Spinal cord (tissue), 10 donors: ENCODE results near the gene SMAD7. TPM values are rescaled to one million over a fixed set of nuclear protein-coding genes. Genes with fewer than 3 reads are reported as not detected.

Experiments
- DNase-seq, 6 donors: peaks; one replicate each; pipeline versions ENCODE4 v3.0.0 to v3.0.0-alpha.2; 2013 to 2015; ENCODE audit warnings: low spot score in 6 of 6, low read depth in 4 of 6
- H3K27ac ChIP-seq: one replicate; pipeline ENCODE4 v1.5.1; 2013; ENCODE audit warnings: low read depth, low read length, control low read depth
- H3K27me3 ChIP-seq: one replicate; pipeline ENCODE4 v1.6.1; 2013; ENCODE audit warnings: low read length; ENCODE audit not compliant: control insufficient read depth, insufficient read depth
- H3K36me3 ChIP-seq: one replicate; pipeline ENCODE4 v1.6.1; 2013; ENCODE audit warnings: low read length; ENCODE audit not compliant: control insufficient read depth, insufficient read depth
- H3K4me1 ChIP-seq: one replicate; pipeline ENCODE4 v1.6.1; 2013; ENCODE audit warnings: low read length; ENCODE audit not compliant: control insufficient read depth, insufficient read depth
- H3K4me3 ChIP-seq: one replicate; pipeline ENCODE4 v1.5.1; 2013; ENCODE audit warnings: low read depth, low read length, control low read depth
- H3K9me3 ChIP-seq: one replicate; pipeline ENCODE4 v1.6.1; 2013; ENCODE audit warnings: low read length; ENCODE audit not compliant: control insufficient read depth, insufficient read depth
- WGBS: methylation state at CpG from one replicate; pipeline ENCODE4 v1.1.5; 2013; ENCODE audit warnings: missing lambda C conversion rate; ENCODE audit not compliant: insufficient coverage; 5-methylcytosine and 5-hydroxymethylcytosine counted together
- polyA plus RNA-seq, 2 donors: library from polyadenylated mRNA; unstranded; fragments of 120-200 nt; gene quantifications; one replicate each; pipeline ENCODE4 v1.2.1, GENCODE V29; 2013; ENCODE audit not compliant: insufficient read length in 2 of 2
- total RNA-seq, 2 donors: library from RNA; depleted of rRNA in 1 of 2; stranded (reverse); fragments of 120-200 nt in 1 of 2; fragments of >200 nt in 1 of 2; gene quantifications; one replicate each; pipeline versions ENCODE4 v1.2.3 to v1.2.4, GENCODE V29; 2013 to 2014
- donor health status: healthy.

SMAD7 gene
- total and polyA plus RNA-seq, 4 donors = 18.5 to 28.8 (median 21.8) TPM

- Histone ChIP-seq H3K9me3 (no peaks in the 10 kb centered on the region), H3K36me3 (peaks cover 27% of the 10 kb centered on the region), H3K4me3 (no peak overlapping the region), H3K27me3 (no peaks in the 10 kb centered on the region), H3K4me1 (peaks cover 79% of the 10 kb centered on the region), H3K27ac (peak overlapping the region; percentile 58)
- 55% methylated on average over 14 of the region's 23 CpGs for WGBS
- DNase-seq = no peak
These were observed 17.0 kb downstream of the SMAD7 start for GRCh38 chr18:48933578-48934414.

GRCh38 chr18:48932822-48933510 lies 17.8 kb downstream of the SMAD7 start:
- 82% methylated on average over 6 of the region's 10 CpGs for WGBS
- Histone ChIP-seq H3K4me1 (peaks cover 77% of the 10 kb centered on the region), H3K4me3 (no peak overlapping the region), H3K36me3 (peaks cover 27% of the 10 kb centered on the region), H3K9me3 (no peaks in the 10 kb centered on the region), H3K27ac (peak overlapping the region; percentile 6), H3K27me3 (no peaks in the 10 kb centered on the region)
- no peak for DNase-seq

- Histone ChIP-seq H3K27ac (peak overlapping the region; percentile 6), H3K36me3 (peaks cover 25% of the 10 kb centered on the region), H3K4me3 (no peak overlapping the region), H3K9me3 (no peaks in the 10 kb centered on the region), H3K4me1 (peaks cover 77% of the 10 kb centered on the region), H3K27me3 (no peaks in the 10 kb centered on the region)
- DNase-seq = peak in 1 of 6 donors; percentile 67
- WGBS = 46% methylated on average over 2 of the region's 7 CpGs
These were observed 18.3 kb downstream of the SMAD7 start for GRCh38 chr18:48932462-48932818.

- Histone ChIP-seq H3K36me3 (peaks cover 20% of the 10 kb centered on the region), H3K27ac (no peak overlapping the region), H3K9me3 (no peaks in the 10 kb centered on the region), H3K4me3 (no peak overlapping the region), H3K27me3 (no peaks in the 10 kb centered on the region), H3K4me1 (peaks cover 78% of the 10 kb centered on the region)
- no peak for DNase-seq
- 42% methylated on average over 6 of the region's 11 CpGs for WGBS
These were observed 18.9 kb downstream of the SMAD7 start for GRCh38 chr18:48931680-48932461.

GRCh38 chr18:48930926-48931325 lies 19.8 kb downstream of the SMAD7 start:
- DNase-seq = no peak
- no CpG with 5 or more reads among the region's 3 CpGs for WGBS

DNA sequence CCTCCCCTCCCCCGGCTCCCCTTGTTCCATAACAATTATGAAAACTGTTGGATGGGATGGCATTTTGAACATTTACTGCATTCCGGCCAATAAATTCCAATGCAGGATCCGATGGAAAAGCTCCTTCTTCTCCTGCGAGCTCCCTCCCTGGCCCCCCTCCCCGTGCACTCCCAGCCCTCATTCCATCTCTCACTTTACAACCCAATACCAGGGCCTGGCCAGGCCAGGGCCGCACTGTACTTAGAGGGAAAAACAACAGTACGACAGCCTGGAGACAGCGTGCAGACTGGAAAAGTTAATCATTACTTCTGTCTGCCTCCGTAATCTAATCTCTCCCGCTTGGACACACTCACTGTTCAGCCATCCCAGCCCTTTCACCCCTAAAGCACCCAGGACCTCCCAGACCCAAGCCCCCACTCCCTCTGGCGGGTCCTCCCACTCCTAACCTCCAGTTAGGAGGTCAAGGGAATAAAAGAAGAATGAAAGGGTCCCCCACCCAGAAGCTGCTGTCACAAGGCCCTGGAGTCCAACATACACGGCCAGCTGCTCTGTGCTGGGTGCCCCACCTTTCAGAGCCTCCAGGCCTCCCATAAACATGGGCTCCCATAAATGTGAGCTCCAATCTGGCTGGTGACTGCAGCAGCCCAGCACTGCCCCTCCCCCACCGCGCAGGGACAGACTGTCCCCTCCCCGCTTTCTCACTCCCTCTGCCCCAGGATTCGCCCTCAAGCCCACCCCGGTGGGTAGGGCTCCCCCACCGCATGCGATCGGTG lies 20.6 kb downstream of the SMAD7 start:
- Histone ChIP-seq H3K4me1 (peaks cover 83% of the 10 kb centered on the region), H3K4me3 (no peak overlapping the region), H3K27ac (peak overlapping the region; percentile 62), H3K9me3 (no peaks in the 10 kb centered on the region), H3K36me3 (peaks cover 15% of the 10 kb centered on the region), H3K27me3 (no peaks in the 10 kb centered on the region)
- DNase-seq = no peak
- 38% methylated on average over 16 of the region's 20 CpGs for WGBS

More at GRCh38 chr18:48930926-48931325, 19.8 kb downstream of the SMAD7 start:
- no peaks in the 10 kb centered on the region for H3K9me3 ChIP-seq
- H3K36me3 ChIP-seq = peaks cover 19% of the 10 kb centered on the region
- no peak overlapping the region for H3K4me3 ChIP-seq
- H3K27ac ChIP-seq = no peak overlapping the region
- H3K27me3 ChIP-seq = no peaks in the 10 kb centered on the region
- H3K4me1 ChIP-seq = peaks cover 85% of the 10 kb centered on the region

DNA sequence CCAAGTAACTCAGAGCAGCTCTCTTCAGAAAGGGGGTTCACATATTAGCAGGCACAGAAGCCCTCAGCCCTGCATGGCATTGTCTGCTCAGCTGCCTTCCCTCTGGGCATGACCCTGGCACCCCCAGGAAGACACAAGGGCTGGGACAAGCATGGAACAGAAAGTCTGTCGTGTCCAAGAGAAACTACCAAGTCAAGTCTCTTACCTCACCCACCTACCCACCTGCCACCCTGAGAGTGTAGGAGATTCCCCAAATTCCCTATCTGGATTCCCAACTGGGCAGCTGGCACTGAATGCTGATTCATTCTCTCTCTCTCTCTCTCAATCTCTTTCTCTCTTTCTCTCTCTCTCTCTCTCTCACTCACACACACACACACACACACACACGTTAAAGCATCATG lies 21.6 kb downstream of the SMAD7 start:
- Histone ChIP-seq H3K4me1 (peaks cover 85% of the 10 kb centered on the region), H3K36me3 (peaks cover 15% of the 10 kb centered on the region), H3K9me3 (no peaks in the 10 kb centered on the region), H3K27me3 (no peaks in the 10 kb centered on the region), H3K4me3 (no peak overlapping the region), H3K27ac (peak overlapping the region; percentile 64)
- no peak for DNase-seq
- 17% methylated on average over 1 of the region's 2 CpGs for WGBS

GRCh38 chr18:48928787-48929186 lies 22.0 kb downstream of the SMAD7 start:
- no peaks in the 10 kb centered on the region for H3K27me3 ChIP-seq
- whole genome bisulfite sequencing = 3% methylated on average over 6 of the region's 9 CpGs
- peaks cover 85% of the 10 kb centered on the region for H3K4me1 ChIP-seq
- peak in 2 of 6 donors; percentile 82 to 83 for DNase-seq
- H3K4me3 ChIP-seq = no peak overlapping the region
- H3K9me3 ChIP-seq = no peaks in the 10 kb centered on the region
- H3K27ac ChIP-seq = peak overlapping the region; percentile 64
- peaks cover 15% of the 10 kb centered on the region for H3K36me3 ChIP-seq
